C1 segment of cervical spinal cord (tissue), 14 donors: ENCODE results near the gene GNG7.
A peak's percentile ranks its signal among the peaks of the same experiment; 100 is the strongest.
"Not testable (repeated sequence)": the region's sequence is repeated elsewhere in the genome, so short reads cannot be mapped to it uniquely, and the experiment has no call there.

Experiments
- DNase-seq, 14 donors: peaks; one replicate each; lab custom pipeline; 2025; lab: John Stamatoyannopoulos, UW

The GNG7 gene

DNA sequence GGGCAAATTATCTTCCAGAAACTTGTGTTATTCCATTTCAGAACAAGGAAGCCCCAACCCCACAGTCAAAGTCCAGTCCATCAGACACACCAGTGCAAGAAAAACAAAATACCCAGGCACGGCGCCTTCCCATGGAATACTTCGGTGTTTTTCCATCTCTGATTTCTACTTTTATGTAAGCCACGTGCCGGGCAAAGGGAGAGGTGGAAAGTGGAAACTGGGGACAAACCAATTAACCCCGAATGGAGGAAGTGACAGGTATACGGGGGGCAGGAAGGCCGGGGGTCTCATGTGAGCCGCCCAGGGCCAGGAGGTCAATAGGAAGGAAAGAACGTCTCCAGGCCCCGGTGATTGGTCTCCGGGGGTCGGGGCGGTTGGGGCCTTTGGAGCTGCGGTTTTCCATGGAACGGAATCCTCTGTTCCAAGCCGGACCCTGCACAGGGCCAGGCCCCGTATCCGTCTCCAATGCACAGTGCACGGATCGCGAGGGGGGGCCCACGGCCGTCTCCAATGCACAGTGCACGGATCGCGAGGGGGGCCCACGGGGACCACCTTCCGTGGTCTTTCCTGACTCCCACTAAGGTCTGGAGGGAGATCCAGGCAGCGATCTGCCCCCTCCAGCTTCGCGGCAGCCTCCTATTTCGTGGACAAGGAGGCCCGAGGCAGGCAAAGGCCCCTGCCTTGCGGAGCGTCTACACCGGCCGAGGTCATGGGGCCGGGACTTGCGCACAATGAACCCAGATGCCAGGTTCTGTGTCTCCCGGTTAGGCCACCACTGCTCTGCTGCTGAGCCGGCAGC lies 146.9 kb downstream of the GNG7 start:
- no peak for DNase-seq

- DNase-seq: peak in 1 of 14 donors; percentile 14
Observed at GRCh38 chr19:2554856-2555255, 147.6 kb downstream of the GNG7 start.

GRCh38 chr19:2553510-2553909 lies 149.0 kb downstream of the GNG7 start:
- DNase-seq: no peak

DNA sequence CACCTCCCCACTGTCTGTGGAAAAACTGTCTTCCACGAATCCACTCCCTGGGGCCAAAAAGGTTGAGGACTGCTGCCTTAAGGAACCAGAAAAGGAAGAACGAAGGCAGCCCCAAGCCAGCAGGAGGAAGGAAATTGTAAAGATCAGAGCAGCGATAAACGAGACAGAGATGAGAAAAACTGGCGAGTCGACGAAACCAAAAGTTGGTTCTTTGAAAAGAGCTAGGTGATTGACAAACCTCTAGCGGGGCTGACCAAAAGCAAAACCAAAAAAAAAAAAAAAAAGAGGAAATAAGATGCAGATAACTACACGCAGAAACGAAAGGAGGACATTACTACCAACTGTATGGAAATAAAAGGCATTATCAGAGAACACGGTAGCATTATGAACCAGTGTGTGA lies 149.6 kb downstream of the GNG7 start:
- peak in 3 of 14 donors; percentile 9 to 22 (median 16) for DNase-seq

DNA sequence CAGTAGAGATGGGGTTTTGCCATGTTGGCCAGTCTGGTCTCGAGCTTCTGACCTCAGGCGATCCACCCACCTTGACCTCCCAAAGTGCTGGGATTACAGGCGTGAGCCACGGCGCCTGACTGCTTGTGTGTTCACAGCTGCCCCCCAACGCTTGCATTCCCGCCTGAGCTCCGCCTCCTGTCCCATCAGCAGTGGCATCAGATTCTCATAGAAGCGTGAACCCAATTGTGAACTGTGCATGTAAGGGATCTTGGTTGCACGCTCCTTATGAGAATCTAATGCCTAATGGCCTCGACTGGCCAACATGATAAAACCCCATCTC lies 150.7 kb downstream of the GNG7 start:
- DNase-seq: no peak

DNA sequence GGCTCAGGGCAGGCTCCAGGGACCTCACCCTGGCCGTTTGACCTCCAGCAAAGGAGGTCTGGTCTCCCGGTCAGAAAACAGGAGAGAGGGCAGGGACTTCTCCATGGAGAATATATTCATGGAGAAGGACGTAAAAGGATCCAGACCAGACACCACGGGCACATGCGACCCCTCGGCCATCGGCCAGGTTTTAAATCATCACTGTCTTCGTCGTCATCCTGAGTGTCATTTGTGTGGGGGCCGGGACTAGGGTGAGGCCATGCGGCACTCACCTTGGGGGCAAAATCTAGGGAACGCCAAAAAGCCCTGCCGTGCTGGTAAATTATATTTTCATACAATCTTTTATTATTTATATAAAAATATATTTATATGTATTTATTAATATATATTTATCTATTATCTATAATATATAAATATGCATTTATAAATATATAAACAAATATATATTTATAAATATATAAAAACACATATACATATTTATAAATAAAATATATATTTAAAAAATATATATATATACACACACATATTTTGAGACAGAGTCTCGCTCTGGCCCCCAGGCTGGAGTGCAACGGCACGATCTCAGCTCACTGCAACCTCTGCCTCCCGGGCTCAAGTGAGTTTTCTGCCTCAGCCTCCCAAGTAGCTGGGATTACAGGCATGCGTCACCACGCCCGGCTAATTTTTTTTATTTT lies 151.2 kb downstream of the GNG7 start:
- DNase-seq: no peak

GRCh38 chr19:2550431-2551171 lies 151.9 kb downstream of the GNG7 start:
- DNase-seq: peak in 10 of 14 donors; percentile 21 to 80 (median 37)

DNA sequence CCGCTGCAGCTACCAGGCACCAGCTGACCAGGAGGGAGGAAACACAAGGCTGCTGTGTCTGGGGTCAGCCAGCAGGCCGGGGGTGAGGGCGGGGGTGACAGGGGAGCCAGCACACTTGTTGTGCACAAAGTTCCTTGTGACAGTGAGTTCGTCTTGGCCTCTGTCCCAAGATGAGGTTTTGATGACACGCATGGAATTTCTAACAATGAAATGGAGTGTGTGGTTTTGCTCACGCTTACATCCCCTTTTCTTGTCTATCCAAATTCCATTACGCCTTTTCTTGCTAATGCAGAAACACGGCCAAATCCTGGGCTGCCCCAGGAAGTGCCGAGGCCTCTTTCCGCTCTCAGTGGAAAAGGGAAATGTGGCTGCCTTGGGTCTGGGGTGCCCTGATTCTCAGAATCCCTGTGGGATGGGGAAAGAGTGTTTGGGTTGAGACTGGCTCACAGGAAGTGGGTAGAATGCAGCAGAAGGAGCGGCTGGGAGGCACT lies 152.7 kb downstream of the GNG7 start:
- peak in 11 of 14 donors; percentile 31 to 88 (median 68) for DNase-seq

DNA sequence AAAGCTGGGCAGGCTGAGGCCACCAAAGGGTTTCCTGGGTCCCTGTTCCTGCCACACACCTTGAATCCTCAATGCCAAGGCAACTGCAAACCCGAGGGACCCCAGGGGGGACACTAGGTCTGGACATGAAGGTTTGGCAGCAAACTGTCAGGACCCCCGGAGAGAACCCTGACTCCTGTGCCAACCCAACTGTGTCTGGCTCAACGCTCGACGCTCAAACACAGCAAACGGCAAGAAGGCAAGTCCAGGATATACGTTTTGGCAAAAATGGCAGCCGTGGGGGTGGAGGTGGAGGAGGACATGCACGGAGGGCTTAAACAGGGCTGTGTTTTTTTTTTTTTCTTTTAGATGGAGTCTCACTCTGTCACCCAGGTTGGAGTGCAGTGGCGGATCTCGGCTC lies 153.5 kb downstream of the GNG7 start:
- DNase-seq: no peak

GRCh38 chr19:2547721-2548120 lies 154.8 kb downstream of the GNG7 start:
- DNase-seq: no peak

DNA sequence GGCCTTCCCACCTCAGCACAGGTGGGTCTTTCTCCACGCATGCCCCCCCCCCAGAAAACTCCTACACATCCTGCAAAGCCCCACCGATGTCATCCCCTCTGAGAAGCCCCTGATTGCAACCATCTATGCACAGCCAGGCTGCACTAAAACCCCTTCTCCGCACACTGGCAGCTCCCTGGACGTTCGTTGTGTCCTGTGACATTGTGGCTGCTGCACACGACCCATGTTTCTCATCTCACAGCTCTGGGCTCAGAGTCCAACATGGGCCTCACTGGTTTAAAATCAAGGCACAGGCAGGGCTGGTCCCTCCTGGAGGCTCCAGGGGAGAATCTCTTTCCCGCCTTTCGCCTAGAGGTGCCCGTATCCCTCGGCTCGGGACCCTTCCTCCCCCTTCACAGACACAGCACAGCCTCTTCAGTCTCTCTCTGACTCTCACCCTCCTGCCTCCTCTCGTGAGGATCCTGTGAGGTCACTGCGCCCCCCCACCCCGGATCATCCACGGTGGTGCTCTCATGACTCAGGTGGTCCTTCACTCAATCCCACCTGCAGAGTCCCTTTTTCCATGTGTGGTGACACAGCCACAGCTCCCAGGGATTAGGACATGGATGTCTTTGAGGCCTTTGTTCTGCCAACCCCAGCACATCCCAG lies 155.3 kb downstream of the GNG7 start:
- DNase-seq: no peak

DNA sequence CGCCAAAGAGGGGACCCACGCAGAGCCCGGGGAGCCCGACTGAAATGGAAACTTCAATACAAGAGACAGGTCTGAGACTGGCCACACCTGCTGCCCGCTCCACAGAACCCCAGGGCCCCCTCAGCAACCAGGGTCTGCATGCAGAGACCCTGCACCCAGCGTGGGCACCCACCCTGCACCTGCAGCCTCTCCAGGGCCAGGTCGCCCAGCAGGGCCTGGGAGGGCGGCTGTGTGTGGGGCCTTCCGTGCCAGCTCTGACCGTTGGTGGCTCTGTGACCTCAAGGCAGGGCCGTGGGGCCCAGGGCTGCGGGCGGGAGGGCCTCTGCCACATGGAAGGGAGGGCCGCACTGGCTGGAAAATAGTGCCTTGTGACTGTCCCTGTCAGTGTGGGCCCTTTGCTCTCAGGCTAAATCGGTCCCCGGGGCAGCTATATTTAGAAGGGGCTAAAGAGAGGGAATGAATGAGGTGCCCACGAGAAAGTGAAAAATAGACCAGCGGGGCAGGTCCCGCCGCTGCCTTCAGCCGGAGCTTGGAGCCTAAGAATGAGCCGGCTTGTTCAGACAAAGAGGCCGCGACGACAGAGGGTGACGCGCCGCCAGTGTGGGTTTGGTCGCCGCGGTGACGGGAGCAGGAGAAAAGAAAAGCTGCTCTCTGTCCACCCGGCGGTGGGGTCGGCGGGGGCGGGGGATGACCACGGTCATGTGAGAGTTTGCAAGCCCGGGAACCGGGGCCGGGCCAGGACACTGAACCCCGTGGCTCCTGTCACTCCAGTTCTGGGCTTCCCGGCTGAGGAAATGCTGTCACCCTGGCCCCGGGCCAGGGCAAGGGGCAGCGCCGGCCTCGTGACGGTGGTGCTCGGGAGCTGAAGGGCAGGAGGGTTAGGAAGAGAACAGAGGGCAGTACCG lies 156.1 kb downstream of the GNG7 start:
- DNase-seq: peak in 13 of 14 donors; percentile 53 to 99 (median 86)

DNA sequence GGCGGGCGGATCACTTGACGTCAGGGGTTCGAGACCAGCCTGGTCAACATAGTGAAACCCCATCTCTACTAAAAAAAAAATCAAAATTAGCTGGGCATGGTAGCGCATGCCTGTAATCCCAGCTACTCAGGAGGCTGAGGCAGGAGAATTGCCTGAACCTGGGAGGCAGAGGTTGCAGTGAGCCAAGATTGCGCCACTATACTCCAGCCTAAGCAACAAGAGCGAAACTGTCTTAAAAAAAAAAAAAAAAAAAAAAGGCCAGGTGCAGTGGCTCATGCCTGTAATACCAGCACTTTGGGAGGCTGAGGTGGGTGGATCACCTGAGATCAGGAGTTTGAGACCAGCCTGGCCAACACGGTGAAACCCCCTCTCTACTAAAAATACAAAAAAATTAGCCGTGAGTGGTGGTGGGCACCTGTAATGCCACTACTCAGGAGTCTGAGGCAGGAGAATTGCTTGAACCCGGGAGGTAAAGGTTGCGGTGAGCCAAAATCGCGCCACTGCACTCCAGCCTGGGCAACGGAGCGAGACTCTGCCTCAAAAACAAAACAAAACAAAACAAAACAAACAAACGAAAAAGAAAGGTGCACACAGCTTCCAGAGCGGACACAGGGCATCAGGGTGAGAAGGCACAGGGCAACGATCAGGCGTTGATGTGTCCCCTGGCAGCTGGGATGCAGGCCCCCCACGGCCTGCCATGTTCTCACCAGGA lies 156.9 kb downstream of the GNG7 start:
- not testable (repeated sequence) for DNase-seq

GRCh38 chr19:2544576-2545415 lies 157.7 kb downstream of the GNG7 start:
- DNase-seq: no peak

- DNase-seq: peak in 13 of 14 donors; percentile 44 to 98 (median 85)
Observed at GRCh38 chr19:2543463-2544442, 158.7 kb downstream of the GNG7 start.

- not testable (repeated sequence) for DNase-seq
Observed at GRCh38 chr19:2543072-2543462, 159.4 kb downstream of the GNG7 start.

DNA sequence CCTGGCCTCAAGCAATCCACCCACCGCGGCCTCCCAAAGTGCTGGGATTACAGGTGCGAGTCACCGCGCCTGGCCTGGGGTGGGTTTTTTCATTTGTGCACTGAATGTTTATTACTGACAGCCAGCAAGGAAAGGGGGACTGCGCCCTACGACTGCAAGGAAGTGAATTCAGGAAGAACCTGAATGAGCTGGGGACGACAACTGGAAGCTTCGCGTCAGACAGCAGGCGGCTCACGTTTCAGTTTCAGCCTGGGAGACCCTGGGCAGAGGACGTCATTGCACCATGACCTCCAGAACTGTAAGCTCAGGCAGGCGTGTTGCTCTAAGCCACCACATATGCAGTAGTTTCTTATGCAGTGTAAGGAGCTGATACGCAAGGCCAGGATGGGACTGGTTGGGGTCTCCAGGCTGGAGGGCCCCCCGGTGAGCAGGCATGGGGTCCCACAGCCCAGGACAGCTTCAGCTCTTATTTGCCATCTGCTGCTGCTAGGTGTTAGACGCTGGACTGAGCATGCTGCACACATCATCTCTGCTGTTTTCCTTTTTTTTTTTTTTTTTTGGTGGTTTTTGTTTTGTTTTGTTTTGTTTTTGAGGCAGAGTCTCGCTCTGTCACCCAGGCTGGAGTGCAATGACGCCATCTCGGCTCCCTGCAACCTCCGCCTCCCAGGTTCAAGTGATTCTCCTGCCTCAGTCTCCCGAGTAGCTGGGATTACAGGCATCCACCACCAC lies 160.0 kb downstream of the GNG7 start:
- no peak for DNase-seq
